Skeletal muscle tissue (tissue), 4 donors: Measurements from ENCODE around the gene PACRG. TPM values are rescaled to one million over a fixed set of nuclear protein-coding genes. Genes with fewer than 3 reads are reported as not detected.
"Not testable (repeated sequence)": the region's sequence is repeated elsewhere in the genome, so short reads cannot be mapped to it uniquely, and the experiment has no call there.

Source experiments
- H3K27ac ChIP-seq: one replicate; pipeline ENCODE4 v1.7.0; 2013; ENCODE audit warnings: mild to moderate bottlenecking, low read depth, low read length, inconsistent platforms
- H3K27me3 ChIP-seq, 3 donors: one replicate each; pipeline ENCODE4 v1.7.0; 2013; ENCODE audit warnings: low read length in 3 of 3; ENCODE audit not compliant: control insufficient read depth in 3 of 3, insufficient read depth in 3 of 3
- H3K36me3 ChIP-seq, 3 donors: one replicate each; pipeline ENCODE4 v1.7.0; 2013; ENCODE audit warnings: low read length in 3 of 3; ENCODE audit not compliant: control insufficient read depth in 3 of 3, insufficient read depth in 3 of 3
- H3K4me1 ChIP-seq, 3 donors: one replicate each; pipeline ENCODE4 v1.7.0; 2013; ENCODE audit warnings: low read length in 3 of 3, mild to moderate bottlenecking in 3 of 3; ENCODE audit not compliant: control insufficient read depth in 3 of 3, insufficient read depth in 3 of 3
- H3K4me3 ChIP-seq, 3 donors: one replicate each; pipeline ENCODE4 v1.7.0; 2013; ENCODE audit warnings: low read length in 3 of 3
- H3K9ac ChIP-seq, 3 donors: one replicate each; pipeline ENCODE4 v1.7.0; 2013; ENCODE audit warnings: low read length in 3 of 3, mild to moderate bottlenecking in 3 of 3, moderate library complexity in 2 of 3, low read depth in 1 of 3
- H3K9me3 ChIP-seq, 3 donors: one replicate each; pipeline ENCODE4 v1.7.0; 2013; ENCODE audit warnings: low read length in 3 of 3; ENCODE audit not compliant: control insufficient read depth in 3 of 3
- total RNA-seq: library from RNA; depleted of rRNA; stranded (reverse); fragments of >200 nt; gene quantifications from one replicate; pipeline ENCODE4 v1.2.3, GENCODE V29; 2014
- donor health status: Osteomylitis.

PACRG gene
- total RNA-seq, 1 donor from 2014 or later, result 1.0 TPM

DNA sequence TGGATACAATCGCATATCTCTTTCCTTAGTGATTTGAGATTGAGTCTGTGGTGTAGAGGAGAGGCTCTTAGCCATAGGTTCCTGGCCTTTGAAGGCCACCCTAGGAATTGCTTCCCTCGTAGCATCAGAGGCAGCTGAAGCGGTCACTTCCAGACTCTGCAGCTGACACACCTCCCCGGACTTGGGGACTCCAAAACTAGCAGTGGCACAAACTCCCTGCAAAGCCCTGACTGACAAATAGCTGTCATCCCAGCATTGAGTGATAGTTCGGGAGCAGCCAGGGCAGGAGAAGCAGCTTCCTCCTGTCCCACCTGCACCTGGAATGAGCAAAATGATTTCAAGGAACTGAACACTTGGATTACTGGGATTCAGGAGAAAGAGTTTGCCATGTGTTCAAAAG lies 586.2 kb downstream of the PACRG start:
- Histone ChIP-seq H3K27ac (no peak overlapping the region), H3K27me3 (no peaks in the 10 kb centered on the region), H3K9ac (no peak overlapping the region), H3K4me1 (peaks cover 0 to 8% (median 3%) of the 10 kb centered on the region in 3 donors), H3K4me3 (no peak overlapping the region), H3K36me3 (no peaks in the 10 kb centered on the region), H3K9me3 (no peaks in the 10 kb centered on the region)

DNA sequence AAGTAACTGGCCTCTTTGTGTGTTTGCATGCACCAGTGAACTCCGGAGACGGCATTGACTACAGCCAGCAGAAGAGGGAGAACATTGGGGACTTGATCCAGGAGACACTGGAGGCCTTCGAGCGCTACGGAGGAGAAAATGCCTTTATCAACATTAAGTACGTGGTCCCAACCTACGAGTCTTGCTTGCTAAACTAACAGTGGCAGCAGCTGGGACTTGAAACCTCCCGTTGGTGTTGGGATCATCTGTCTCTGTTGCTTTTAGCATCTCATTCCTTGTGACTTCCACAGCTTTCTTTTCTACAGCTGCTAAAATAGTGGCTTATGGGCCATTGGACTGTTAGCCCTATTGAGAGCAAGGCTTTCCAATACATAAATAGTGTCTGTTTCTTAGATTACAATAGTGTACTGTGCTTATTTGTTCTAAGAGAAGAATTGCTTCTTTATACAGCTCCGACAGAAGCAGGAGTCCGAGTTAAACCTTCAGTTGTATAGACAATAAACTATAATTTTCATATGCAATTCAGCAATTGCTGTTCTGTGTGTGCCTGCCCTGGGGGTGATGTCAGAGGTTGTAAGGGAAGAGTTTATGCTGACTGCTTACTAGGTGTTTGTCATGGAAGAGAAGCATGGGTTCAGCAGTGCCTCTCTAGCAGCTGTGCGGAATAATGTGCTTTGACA lies 587.2 kb downstream of the PACRG start:
- Histone ChIP-seq H3K4me1 (peaks cover 2 to 13% (median 6%) of the 10 kb centered on the region in 3 donors), H3K27me3 (no peaks in the 10 kb centered on the region), H3K36me3 (no peaks in the 10 kb centered on the region), H3K9me3 (no peaks in the 10 kb centered on the region), H3K4me3 (no peak overlapping the region), H3K9ac (no peak overlapping the region), H3K27ac (no peak overlapping the region)

GRCh38 chr6:163316866-163317495 lies 589.2 kb downstream of the PACRG start:
- not testable (repeated sequence) for H3K9ac ChIP-seq, H3K27me3 ChIP-seq, H3K9me3 ChIP-seq, H3K4me3 ChIP-seq, H3K27ac ChIP-seq, H3K36me3 ChIP-seq
- H3K4me1 ChIP-seq, result peaks cover 10 to 30% (median 23%) of the 10 kb centered on the region in 3 donors

- H3K36me3 ChIP-seq, result no peaks in the 10 kb centered on the region
- no peak overlapping the region for H3K27ac ChIP-seq
- no peaks in the 10 kb centered on the region for H3K9me3 ChIP-seq
- no peak overlapping the region for H3K9ac ChIP-seq
- H3K4me3 ChIP-seq, result no peak overlapping the region
- no peaks in the 10 kb centered on the region for H3K27me3 ChIP-seq
- peaks cover 10 to 32% (median 23%) of the 10 kb centered on the region in 3 donors for H3K4me1 ChIP-seq
Measured at GRCh38 chr6:163318071-163318786, 590.5 kb downstream of the PACRG start.

DNA sequence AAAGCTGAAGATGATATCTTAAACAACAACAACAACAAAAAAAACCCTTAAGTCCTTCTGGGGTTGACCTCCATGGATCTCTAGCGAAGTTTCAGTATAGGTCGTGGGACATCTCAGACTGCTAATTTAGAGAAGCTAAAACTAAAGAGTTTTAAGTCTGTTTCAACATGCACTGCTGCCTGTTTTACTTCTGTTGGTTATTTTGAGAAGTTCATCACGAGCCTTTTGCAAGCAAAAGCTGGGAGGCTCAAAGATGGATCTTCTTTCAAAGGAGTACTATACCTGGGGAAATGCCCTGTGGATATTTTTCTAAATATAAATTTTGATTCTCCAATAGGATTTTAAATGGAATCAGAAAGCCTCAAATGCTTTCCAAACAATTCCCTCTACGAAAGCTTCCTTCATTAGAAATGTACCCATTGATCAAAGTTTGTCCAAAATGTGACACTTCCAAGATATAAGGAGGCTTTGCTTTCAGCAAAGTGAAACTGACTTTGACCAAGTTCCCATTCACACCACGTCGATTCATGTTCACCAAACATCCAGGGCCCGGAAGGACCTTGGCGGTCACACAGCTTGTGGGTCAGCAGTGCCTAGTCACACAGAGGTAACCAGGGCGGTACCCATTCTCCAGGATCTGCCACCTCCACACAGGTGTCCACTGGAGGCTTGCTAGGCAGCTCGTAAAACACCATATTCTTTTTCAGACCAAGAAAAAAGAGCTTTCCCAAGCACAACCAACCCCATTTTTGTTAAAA lies 592.0 kb downstream of the PACRG start:
- Histone ChIP-seq H3K9me3 (no peaks in the 10 kb centered on the region), H3K27me3 (no peaks in the 10 kb centered on the region), H3K4me1 (peaks cover 15 to 43% (median 32%) of the 10 kb centered on the region in 3 donors), H3K4me3 (peak overlapping the region; percentile 27 to 49 (median 28)), H3K36me3 (no peaks in the 10 kb centered on the region), H3K9ac (peak overlapping the region in 2 of 3 donors; percentile 6 to 42), H3K27ac (no peak overlapping the region)

GRCh38 chr6:163320402-163320801 lies 592.6 kb downstream of the PACRG start:
- Histone ChIP-seq H3K27ac (no peak overlapping the region), H3K27me3 (no peaks in the 10 kb centered on the region), H3K4me1 (peaks cover 21 to 48% (median 37%) of the 10 kb centered on the region in 3 donors), H3K9ac (peak overlapping the region in 2 of 3 donors; percentile 6 to 42), H3K9me3 (no peaks in the 10 kb centered on the region), H3K4me3 (peak overlapping the region in 1 of 3 donors; percentile 49), H3K36me3 (no peaks in the 10 kb centered on the region)

- H3K9me3 ChIP-seq, result no peaks in the 10 kb centered on the region
- H3K9ac ChIP-seq, result no peak overlapping the region
- peaks cover 22 to 48% (median 38%) of the 10 kb centered on the region in 3 donors for H3K4me1 ChIP-seq
- H3K27ac ChIP-seq, result no peak overlapping the region
- H3K4me3 ChIP-seq, result no peak overlapping the region
- H3K27me3 ChIP-seq, result no peaks in the 10 kb centered on the region
- no peaks in the 10 kb centered on the region for H3K36me3 ChIP-seq
Measured at GRCh38 chr6:163320804-163321203, 593.0 kb downstream of the PACRG start.

DNA sequence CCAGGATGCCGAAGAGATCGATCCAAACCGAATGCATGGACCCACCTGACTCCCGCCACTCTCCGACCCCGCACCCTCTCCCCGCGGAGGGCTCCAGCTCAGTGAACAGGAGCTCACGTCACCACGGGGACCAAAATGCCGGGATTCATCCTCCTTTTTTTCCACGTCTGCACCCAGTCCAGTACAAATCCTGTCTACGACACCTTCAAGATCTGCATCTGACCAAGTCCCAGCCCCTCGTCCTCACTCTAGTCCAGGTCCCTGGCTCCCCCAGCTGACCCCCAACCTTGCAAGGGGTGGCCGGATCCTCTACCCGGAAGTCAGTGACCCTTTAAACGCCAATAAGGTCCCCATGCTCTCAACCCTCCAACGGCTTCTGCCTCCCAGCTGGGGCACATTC lies 593.9 kb downstream of the PACRG start:
- Histone ChIP-seq H3K4me3 (no peak overlapping the region), H3K27ac (no peak overlapping the region), H3K27me3 (no peaks in the 10 kb centered on the region), H3K9ac (no peak overlapping the region), H3K4me1 (peaks cover 22 to 48% (median 38%) of the 10 kb centered on the region in 3 donors), H3K36me3 (no peaks in the 10 kb centered on the region), H3K9me3 (no peaks in the 10 kb centered on the region)

DNA sequence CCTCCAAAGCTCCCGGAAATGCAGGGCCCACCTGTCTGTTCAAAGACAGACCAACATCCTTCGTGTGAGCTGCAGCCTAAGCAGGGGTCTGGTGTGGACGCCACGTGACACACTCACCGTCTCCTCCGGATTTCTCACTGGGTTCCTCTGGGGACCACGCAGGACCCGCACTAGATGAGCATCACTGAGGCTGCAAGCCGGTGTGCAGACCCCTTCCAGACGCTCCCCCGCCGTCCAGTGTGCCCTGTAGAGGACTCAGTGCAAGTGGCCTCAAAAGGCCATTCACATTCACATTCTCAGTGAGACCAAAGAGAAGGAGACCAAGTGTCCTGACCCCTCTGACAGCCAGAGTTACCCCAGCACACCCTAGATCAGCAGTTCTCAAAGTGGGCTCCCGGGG lies 595.5 kb downstream of the PACRG start:
- Histone ChIP-seq H3K27me3 (no peaks in the 10 kb centered on the region), H3K4me3 (no peak overlapping the region), H3K9ac (no peak overlapping the region), H3K4me1 (peaks cover 22 to 48% (median 38%) of the 10 kb centered on the region in 3 donors), H3K36me3 (no peaks in the 10 kb centered on the region), H3K27ac (no peak overlapping the region), H3K9me3 (no peaks in the 10 kb centered on the region)
